Measurements from ENCODE around the gene CLCNKB.
"Not testable (repeated sequence)": the region's sequence is repeated elsewhere in the genome, so short reads cannot be mapped to it uniquely, and the experiment has no call there.

CLCNKB gene

GRCh38 chr1:16043521-16043920 is at the start of gene CLCNKB:
TSS of gene CLCNKB (plus strand) at chr1:16043782. CDS start at chr1:16044493, 711 bp downstream.
- DNase-seq = peak; percentile 30 to 64

- no peak for DNase-seq
Observed at GRCh38 chr1:15994081-15994480, 49.5 kb upstream of the CLCNKB start.

GRCh38 chr1:15994590-15995351 is 48.8 kb upstream of the CLCNKB start:
- DNase-seq = no peak

GRCh38 chr1:15997076-15997585 is 46.5 kb upstream of the CLCNKB start:
- DNase-seq = no peak

- DNase-seq = no peak
Observed at GRCh38 chr1:15997637-15998280, 45.8 kb upstream of the CLCNKB start.

GRCh38 chr1:15998929-15999328 is 44.7 kb upstream of the CLCNKB start:
- DNase-seq = no peak

- DNase-seq = not testable (repeated sequence)
Observed at GRCh38 chr1:16001274-16001673, 42.3 kb upstream of the CLCNKB start.

- DNase-seq = no peak
Observed at GRCh38 chr1:16005597-16005996, 38.0 kb upstream of the CLCNKB start.

- no peak for DNase-seq
Observed at GRCh38 chr1:16006010-16006409, 37.6 kb upstream of the CLCNKB start.

- DNase-seq = no peak
Observed at GRCh38 chr1:16006552-16007485, 36.8 kb upstream of the CLCNKB start.

- no peak for DNase-seq
Observed at GRCh38 chr1:16007671-16008341, 35.8 kb upstream of the CLCNKB start.

- peak in 1 of 2 experiments; percentile 16 for DNase-seq
Observed at GRCh38 chr1:16009030-16009460, 34.5 kb upstream of the CLCNKB start.

GRCh38 chr1:16009678-16010077 is 33.9 kb upstream of the CLCNKB start:
- no peak for DNase-seq

GRCh38 chr1:16010837-16011236 is 32.7 kb upstream of the CLCNKB start:
- DNase-seq = no peak

GRCh38 chr1:16011936-16012589 is 31.5 kb upstream of the CLCNKB start:
- no peak for DNase-seq

- no peak for DNase-seq
Observed at GRCh38 chr1:16012590-16013219, 30.9 kb upstream of the CLCNKB start.

- no peak for DNase-seq
Observed at GRCh38 chr1:16013220-16013907, 30.2 kb upstream of the CLCNKB start.

GRCh38 chr1:16013908-16014258 is 29.7 kb upstream of the CLCNKB start:
- no peak for DNase-seq

GRCh38 chr1:16014509-16015482 is 28.8 kb upstream of the CLCNKB start:
- no peak for DNase-seq

GRCh38 chr1:16015491-16015890 is 28.1 kb upstream of the CLCNKB start:
- no peak for DNase-seq
